NOMO-1 treated with DMSO at 0.1 percent for 48 hours (cell line): ENCODE results near the gene RSKR.
"Not testable (repeated sequence)": the region's sequence is repeated elsewhere in the genome, so short reads cannot be mapped to it uniquely, and the experiment has no call there.

Experiments
- DNase-seq: peaks from one replicate; lab custom pipeline; 2025; ENCODE audit not compliant: unreplicated experiment; lab: John Stamatoyannopoulos, UW

RSKR gene

DNA sequence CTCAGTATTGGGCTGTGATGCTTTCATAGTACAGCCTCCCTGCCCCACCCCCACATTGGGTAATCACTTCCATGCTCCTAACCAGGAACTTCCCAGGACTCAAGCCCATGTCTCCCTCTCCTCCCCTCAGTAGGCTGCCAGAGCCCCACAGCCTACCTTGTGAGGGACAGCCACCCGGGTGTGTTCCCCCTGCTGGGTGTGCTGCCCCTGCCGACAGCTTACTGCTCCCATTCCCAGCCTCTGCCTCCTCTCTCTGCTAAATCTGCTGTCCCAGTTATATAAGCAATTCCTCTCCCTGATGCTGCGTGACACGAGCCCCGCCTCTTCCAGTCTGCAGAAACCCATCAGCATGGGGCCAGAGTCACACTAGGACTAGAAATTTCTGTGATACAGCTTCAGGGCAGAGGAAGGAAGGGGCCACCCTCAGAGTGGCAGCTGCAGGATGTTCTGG lies at the start of gene RSKR:
Gene RSKR (minus strand): TSS at position 255 of the 451 bp plus-strand sequence. CDS start 24 bp downstream, at position 231.
- DNase-seq: no peak

DNA sequence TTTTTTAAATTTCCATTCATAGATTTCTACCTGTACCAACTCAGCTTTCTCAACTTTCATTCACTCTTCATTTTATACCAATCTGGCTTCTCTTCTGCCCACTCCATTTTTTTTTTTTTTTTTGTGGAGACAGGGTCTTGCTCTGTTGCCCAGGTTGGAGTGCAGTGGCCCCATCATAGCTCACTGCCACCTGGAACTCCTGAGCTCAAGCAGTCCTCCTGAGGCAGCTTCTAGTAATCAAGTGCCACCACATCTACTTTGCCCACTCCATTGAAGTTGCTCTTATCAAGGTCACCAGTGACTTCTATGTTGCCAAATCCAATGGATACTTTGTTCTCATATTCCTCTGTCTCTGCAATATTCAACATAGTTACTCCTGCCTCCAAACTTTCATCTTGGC lies 49.7 kb upstream of the RSKR start:
- no peak for DNase-seq

DNA sequence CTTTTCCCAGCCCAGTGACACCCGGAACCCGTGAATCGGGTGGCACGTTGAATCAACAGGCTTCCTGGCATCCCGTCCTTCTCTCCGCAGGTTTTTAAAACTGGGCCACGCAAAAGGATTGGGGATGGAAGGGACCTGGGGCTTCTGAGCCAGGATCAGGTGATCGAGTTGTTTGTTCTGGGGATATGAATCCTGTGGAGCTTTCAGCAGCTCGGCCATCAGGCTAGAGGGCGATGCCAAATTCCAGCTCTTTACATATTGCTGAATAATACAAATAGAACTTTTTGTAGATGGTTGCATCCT lies 48.5 kb upstream of the RSKR start:
- DNase-seq: no peak

GRCh38 chr17:28661635-28662526 lies 47.9 kb upstream of the RSKR start, which contains the start of the genes SDF2 and SUPT6H:
Gene SDF2, minus strand, starts transcription at chr17:28661906. Its CDS starts 30 bp downstream, at chr17:28661876.
Gene SUPT6H, plus strand, starts transcription at chr17:28662205. Its CDS starts 11,197 bp downstream, at chr17:28673402.
- DNase-seq: peak; percentile 90

DNA sequence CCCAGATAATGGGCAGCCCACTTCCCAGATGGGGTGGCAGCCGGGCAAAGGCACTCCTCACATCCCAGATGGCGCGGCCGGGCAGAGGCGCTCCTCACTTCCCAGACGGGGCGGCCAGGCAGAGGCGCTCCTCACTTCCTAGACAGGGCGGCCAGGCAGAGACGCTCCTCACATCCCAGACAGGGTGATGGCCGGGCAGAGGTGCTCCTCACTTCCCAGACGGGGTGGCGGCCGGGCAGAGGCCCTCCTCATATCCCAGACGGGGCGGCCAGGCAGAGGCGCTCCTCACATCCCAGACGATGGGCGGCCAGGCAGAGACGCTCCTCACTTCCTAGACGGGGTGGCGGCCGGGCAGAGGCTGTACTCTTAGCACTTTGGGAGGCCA lies 45.5 kb upstream of the RSKR start:
- not testable (repeated sequence) for DNase-seq

- not testable (repeated sequence) for DNase-seq
Measured at GRCh38 chr17:28658766-28659496, 44.9 kb upstream of the RSKR start.

DNA sequence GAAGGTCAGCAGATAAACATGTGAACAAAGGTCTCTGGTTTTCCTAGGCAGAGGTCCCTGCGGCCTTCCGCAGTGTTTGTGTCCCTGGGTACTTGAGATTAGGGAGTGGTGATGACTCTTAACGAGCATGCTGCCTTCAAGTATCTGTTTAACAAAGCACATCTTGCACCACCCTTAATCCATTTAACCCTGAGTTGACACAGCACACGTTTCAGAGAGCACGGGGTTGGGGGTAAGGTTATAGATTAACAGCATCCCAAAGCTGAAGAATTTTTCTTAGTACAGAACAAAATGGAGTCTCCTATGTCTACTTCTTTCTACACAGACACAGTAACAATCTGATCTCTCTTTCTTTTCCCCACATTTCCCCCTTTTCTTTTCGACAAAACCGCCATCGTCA lies 44.4 kb upstream of the RSKR start:
- not testable (repeated sequence) for DNase-seq

DNA sequence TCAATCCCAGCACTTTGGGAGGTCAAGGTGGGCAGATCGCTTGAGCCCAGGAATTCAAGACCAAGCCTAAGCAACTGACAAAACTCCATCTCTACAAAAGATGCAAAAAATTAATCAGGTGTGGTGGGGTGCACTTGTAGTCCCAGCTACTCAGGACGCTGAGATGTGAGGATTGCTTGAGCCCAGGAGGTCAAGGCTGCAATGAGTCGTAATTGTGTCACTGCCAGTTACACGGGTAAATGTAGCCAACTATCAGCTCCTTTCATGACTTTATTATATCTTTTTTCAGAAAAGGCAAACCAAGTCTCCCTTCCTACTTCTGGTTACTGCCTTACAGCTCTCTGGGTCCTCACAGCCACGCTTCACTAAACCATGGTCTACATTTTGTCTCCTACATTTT lies 43.8 kb upstream of the RSKR start:
- DNase-seq: no peak

DNA sequence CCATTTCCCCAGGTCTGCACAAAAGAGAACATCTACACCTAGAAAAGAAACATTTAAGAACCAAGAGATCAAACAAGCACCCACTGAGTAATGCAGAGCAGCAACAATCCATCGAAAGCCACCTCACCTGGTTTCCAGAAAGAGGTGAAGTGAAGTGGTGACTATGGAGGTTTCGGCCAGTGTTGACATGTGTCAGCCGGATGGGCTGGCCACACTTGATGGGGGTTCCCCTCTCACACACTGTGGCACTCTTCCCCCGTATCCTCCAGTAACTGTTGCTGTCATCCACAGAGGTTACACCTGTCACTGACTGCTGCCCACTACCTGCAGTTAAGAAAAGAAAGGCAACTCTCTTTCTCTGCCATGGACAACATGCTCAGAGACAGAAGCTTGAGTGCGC lies 41.2 kb upstream of the RSKR start:
- DNase-seq: no peak

DNA sequence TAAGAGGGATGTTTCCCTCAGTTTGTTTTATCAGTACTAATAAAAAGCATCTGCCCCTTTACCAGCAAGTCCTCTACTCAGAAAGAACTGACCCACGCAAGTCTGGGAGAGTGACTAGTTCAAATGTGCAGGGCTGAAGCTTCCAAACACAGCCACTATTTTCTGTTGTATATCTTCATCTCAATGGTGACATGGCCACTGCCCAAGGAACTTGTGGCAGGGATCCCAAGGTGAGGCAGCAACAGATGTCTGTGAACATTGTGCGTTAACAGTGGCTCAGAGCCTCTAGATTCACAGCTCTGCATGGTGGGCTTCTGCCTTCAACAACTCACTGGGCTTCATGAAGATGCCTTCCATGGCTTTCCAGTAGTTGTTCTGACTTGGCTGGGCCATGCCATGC lies 34.7 kb upstream of the RSKR start:
- DNase-seq: no peak

GRCh38 chr17:28646039-28646754 lies 32.2 kb upstream of the RSKR start:
- DNase-seq: no peak

DNA sequence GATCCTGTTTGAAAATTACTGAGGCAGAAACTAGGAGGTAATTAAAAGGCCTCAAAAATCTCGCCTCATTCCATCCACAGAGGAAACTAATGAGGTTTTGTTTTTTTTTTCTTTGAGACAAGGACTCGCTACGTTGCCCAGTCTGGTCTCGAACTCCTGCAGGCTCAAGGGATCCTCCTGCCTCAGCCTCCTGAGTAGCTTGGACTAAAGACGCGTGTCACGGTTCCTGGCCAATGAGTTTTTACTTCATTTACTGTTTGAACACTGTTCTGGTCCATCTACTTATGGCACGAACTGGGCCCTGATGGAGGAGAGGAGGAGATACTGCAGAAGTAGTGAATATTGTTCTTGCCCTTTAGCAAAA lies 31.6 kb upstream of the RSKR start:
- no peak for DNase-seq

DNA sequence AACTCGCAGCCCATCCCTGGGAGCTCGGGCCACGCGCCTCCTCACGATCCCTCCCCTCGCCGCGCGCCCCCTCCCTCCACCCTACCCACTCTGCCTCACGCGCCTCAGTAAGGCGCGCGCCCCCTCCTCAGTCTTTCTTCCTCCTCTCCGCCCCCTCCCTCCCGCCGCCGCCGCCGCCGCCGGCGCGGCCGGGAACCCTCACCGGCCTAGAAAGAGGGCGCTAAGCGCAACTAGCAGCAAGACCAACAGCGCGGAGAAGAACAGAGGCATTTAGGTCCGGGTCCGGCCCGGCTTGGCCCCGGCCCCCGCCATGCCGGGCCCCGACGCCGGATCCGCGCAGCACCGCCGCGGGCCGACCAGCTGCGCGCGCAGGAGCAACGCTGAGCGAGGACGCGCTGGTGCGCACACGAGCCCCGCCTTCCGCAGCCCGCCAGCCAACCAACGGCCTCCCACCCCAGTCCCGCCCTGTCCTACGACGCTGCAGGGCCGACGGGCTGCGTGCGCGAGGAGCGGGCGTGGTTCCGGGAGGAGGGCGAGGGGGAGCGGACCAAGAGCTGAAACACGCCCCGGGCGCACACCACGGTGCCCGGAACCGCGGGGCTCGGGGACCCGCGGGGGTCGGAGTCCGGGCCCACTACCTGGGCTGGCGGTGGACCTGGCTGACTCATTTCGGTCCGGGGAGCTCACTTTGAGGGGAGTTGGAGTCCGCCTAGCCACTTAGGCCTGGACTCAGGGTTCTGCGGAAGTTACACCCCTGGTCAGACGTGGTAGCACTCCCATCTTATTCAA lies 31.0 kb upstream of the RSKR start, which contains the start of gene BLTP2:
Gene BLTP2 (minus strand): TSS at position 372 of the 789 bp plus-strand sequence. CDS start 102 bp downstream, at position 270.
- DNase-seq: peak; percentile 92

DNA sequence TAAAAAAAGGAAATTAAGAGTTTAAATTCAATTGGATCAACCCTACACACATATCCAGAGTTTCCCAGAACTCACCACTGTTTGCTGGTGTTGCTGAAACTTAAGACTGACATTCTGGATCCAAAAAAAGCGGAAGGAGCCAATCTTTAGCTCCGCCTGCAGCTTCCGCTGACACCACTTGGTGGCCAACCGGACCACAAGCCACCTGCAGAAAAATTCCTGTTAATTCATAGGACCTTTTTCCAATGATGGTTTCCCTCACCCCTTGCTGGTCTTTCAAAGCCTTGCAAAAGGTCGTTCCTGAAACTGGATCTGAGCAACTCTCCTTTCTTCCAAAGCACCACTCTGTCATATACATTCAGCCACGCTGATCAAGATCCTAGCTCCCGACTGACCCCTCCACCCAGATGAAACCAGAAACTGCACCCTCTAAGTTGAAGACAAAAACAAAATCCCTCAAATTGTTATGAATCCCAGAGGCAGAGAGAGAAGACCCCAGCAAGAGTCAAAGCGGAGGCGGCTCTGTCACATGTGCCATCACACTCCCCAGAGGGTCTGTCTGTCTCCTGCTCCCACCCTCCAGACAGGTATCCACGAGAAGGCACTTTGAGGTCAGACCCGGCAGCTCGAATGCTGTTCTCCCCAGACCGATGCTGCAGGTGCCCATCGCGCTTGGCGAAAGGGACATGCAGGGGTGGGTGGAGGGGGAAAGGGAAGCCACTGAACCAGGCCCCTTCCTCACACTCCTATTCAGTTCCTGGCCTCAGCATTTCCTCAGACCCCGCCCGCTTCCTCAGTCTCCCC lies 30.2 kb upstream of the RSKR start:
- DNase-seq: peak; percentile 69

DNA sequence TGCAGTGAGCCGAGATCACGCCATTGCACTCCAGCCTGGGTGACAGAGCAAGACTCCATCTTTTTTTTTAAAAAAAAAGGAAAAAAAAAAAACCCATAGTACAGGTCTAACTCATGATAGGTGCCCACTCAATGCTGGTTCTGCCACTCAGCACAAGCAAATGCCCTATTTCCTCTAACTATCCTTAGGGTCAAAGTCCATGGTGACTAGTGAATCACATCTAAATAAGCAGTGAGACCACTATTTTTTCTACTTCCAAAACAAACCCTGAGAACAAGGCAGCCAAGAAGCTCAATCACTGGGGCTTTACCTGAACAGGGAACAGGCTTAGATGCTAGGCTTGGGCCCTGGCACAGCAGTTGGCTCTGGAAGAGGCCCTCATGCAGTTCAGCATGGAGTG lies 27.6 kb upstream of the RSKR start:
- DNase-seq: no peak

DNA sequence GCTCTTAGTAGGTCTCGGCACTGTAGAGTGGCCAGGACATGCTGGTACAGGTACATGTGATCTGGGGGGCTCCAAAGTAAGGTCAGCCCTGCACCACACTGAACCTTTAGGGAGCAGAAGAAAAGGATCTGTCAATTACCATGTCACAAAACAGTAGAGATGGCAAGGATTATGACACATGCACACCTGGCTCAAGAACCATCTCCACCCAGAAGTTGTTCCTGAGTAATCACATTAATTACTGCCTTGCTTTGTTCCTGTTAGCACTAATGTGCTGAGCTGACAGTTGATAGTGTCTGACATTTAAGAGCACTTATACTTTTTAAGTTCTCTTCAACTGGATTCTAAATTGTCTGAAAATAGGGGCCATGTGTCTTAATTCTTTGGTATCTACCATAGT lies 21.5 kb upstream of the RSKR start:
- no peak for DNase-seq

DNA sequence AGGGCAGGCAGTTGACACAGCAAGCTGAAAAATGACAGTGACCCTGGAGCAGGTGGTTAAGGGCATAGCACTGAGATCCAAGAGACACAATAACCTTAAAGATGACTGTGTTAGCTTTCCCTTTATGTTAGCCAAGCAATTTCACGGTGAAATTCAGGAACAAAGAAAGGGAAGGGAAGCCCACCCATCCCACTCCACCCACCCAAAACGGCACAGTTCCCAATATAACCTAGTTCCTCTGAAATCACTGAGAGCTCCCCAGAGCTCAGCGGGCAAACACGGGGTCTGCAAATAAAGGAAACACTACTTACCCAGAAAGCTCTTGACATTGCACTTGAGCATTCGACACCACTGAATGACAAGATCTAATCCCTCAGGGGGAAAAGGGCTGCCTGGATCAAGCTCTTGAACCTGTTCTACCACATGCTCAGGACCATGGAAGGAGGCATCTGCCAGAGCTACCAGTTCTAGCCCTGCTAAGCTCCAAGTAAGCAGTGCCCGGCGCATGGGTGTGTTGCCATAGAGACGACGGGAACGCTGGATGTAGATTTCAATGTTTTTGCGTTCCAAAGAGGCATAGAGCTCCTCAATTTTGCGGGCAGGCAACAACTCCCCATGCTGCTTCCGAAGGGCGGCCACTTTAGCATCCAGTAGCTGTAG lies 20.4 kb upstream of the RSKR start:
- DNase-seq: no peak

DNA sequence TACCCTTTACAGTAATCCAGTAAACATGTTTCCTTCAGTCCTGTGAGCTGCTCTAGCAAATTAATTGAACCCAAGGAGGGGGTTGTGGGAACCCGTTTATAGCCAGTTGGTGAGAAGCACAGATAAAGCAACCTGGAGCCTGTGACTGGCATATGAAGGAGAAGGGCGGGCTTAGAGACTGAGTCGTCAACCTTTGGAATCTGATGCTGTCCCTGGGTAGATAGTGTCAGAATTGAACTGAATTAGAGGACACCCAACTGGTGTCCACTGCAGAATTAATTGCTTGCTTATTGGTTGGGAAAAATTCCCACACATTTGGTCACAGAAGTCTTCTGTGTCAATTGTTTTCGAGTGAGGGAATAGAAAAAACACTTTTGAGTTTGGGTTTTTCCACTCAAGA lies 12.8 kb upstream of the RSKR start:
- no peak for DNase-seq

DNA sequence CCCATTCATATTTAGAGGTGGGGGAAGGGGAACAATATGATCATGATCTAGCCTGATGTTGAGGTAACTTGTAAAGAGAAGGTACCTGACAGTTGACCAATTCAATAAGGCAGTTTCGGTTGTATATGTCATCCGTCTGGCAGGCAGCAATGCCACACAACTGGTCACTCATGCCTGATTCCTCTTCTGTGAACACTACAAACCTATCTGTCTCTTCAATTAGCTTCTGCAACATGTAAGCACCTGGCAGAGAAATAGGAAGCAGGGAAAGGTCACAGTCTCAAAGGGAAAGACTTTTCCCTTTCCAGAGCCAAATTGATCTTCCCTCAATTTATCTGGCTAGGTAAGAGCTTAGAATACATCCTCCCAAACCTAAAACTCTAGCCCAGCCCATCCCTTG lies 10.2 kb upstream of the RSKR start:
- no peak for DNase-seq
